Measurements from ENCODE around the gene PRPF39.
"Not testable (repeated sequence)": the region's sequence is repeated elsewhere in the genome, so short reads cannot be mapped to it uniquely, and the experiment has no call there.

PRPF39 gene

GRCh38 chr14:45070215-45070614, 13.7 kb upstream of the PRPF39 start:
- DNase-seq (ENCODE audit: low read depth): no peak
- TF ChIP-seq CTCF (IDR thresholded peaks at IDR 0.05; ENCODE audit: low read depth, low read length) (no peak), POLR2A (IDR thresholded peaks at IDR 0.05; ENCODE audit: extremely low read depth, insufficient read length) (no peak), MAX (IDR thresholded peaks at IDR 0.05; ENCODE audit: low read depth, low read length) (no peak), MYC (IDR thresholded peaks at IDR 0.05; ENCODE audit: low read depth, low read length) (no peak)
- H3K4me3 ChIP-seq (ENCODE audit: low read depth, low read length): no peak overlapping the region

GRCh38 chr14:45072126-45072525, 11.8 kb upstream of the PRPF39 start:
- H3K4me3 ChIP-seq (ENCODE audit: low read depth, low read length): no peak overlapping the region
- TF ChIP-seq MYC (IDR thresholded peaks at IDR 0.05; ENCODE audit: low read depth, low read length) (no peak), MAX (IDR thresholded peaks at IDR 0.05; ENCODE audit: low read depth, low read length) (no peak), CTCF (IDR thresholded peaks at IDR 0.05; ENCODE audit: low read depth, low read length) (no peak), POLR2A (IDR thresholded peaks at IDR 0.05; ENCODE audit: extremely low read depth, insufficient read length) (no peak)
- DNase-seq (ENCODE audit: low read depth): no peak

GRCh38 chr14:45073231-45073879, 10.6 kb upstream of the PRPF39 start:
- H3K4me3 ChIP-seq (ENCODE audit: low read depth, low read length): no peak overlapping the region
- no peak for TF ChIP-seq MYC (IDR thresholded peaks at IDR 0.05; ENCODE audit: low read depth, low read length)
- TF ChIP-seq MAX (IDR thresholded peaks at IDR 0.05; ENCODE audit: low read depth, low read length): no peak
- TF ChIP-seq CTCF (IDR thresholded peaks at IDR 0.05; ENCODE audit: low read depth, low read length): no peak
- no peak for TF ChIP-seq POLR2A (IDR thresholded peaks at IDR 0.05; ENCODE audit: extremely low read depth, insufficient read length)
- DNase-seq (ENCODE audit: low read depth): no peak

GRCh38 chr14:45078323-45078722, 5.6 kb upstream of the PRPF39 start:
- no peak overlapping the region for H3K4me3 ChIP-seq (ENCODE audit: low read depth, low read length)
- TF ChIP-seq MAX (IDR thresholded peaks at IDR 0.05; ENCODE audit: low read depth, low read length): no peak
- no peak for DNase-seq (ENCODE audit: low read depth)

- not testable (repeated sequence) for DNase-seq (ENCODE audit: low read depth); H3K4me3 ChIP-seq (ENCODE audit: low read depth, low read length)
Observed at GRCh38 chr14:45080416-45080968, 3.4 kb upstream of the PRPF39 start.

GRCh38 chr14:45081096-45081495, 2.8 kb upstream of the PRPF39 start:
- DNase-seq (ENCODE audit: low read depth); H3K4me3 ChIP-seq (ENCODE audit: low read depth, low read length): not testable (repeated sequence)

GRCh38 chr14:45082420-45082819, 1.5 kb upstream of the PRPF39 start:
- no peak for DNase-seq (ENCODE audit: low read depth)
- TF ChIP-seq MYC (IDR thresholded peaks at IDR 0.05; ENCODE audit: low read depth, low read length) (no peak), POLR2A (IDR thresholded peaks at IDR 0.05; ENCODE audit: extremely low read depth, insufficient read length) (no peak)
- no peak overlapping the region for H3K4me3 ChIP-seq (ENCODE audit: low read depth, low read length)

- H3K4me3 ChIP-seq (ENCODE audit: low read depth, low read length): peak overlapping the region; percentile 61
- TF ChIP-seq POLR2A (IDR thresholded peaks at IDR 0.05; ENCODE audit: extremely low read depth, insufficient read length): no peak
- no peak for TF ChIP-seq MYC (IDR thresholded peaks at IDR 0.05; ENCODE audit: low read depth, low read length)
- no peak for TF ChIP-seq MAX (IDR thresholded peaks at IDR 0.05; ENCODE audit: low read depth, low read length)
- no peak for TF ChIP-seq CTCF (IDR thresholded peaks at IDR 0.05; ENCODE audit: low read depth, low read length)
- no peak for DNase-seq (ENCODE audit: low read depth)
Observed at GRCh38 chr14:45083617-45083975, 320 bp upstream of the PRPF39 start.

Measured in NB4 (cell line).